GM21390 (cell line): Measurements from ENCODE around the gene NAE1.
"Not testable (repeated sequence)": the region's sequence is repeated elsewhere in the genome, so short reads cannot be mapped to it uniquely, and the experiment has no call there.

Experiments
- ATAC-seq: cut with Tn5 transposase; IDR thresholded peaks from one replicate; pipeline ENCODE4 v1.9.1; 2021; ENCODE audit not compliant: unreplicated experiment

The NAE1 gene

DNA sequence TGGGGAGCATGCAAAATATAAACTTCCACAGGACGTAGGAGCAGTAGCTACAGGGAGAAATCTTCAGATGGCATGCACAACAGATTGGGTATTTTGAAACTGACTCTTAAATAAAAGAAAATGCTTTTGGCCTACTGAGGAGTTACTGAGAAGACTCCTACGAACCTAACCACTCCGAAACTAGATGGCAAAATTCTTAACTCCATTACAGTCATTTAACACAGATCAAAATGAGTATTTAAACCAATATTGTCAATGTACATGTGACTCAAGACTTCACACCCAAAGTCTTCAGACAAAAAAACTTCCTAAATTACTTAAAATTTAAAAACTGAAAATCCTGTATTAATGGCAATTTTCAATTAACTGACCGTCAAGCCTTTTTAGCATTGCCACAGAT lies 21.0 kb downstream of the NAE1 start:
- ATAC-seq, result no peak

DNA sequence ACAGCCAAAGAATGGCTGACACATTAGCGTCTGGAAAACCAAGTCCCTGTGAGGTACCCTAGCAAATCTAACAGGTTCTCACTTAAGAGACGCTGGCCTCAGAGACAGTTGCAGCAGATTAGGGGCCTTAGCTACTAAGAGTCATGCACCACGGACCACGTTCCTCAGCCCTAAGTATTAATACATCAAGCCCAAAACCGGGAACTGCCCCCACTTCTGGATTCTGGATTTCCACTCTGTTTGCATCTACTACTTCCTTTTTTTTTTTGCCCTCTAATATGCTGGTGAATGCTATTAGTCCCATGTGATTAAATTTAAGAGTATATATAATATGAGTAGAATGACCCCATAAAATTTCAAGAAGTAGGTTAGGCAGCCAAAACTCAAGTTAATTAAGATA lies 28.6 kb downstream of the NAE1 start:
- ATAC-seq, result no peak

DNA sequence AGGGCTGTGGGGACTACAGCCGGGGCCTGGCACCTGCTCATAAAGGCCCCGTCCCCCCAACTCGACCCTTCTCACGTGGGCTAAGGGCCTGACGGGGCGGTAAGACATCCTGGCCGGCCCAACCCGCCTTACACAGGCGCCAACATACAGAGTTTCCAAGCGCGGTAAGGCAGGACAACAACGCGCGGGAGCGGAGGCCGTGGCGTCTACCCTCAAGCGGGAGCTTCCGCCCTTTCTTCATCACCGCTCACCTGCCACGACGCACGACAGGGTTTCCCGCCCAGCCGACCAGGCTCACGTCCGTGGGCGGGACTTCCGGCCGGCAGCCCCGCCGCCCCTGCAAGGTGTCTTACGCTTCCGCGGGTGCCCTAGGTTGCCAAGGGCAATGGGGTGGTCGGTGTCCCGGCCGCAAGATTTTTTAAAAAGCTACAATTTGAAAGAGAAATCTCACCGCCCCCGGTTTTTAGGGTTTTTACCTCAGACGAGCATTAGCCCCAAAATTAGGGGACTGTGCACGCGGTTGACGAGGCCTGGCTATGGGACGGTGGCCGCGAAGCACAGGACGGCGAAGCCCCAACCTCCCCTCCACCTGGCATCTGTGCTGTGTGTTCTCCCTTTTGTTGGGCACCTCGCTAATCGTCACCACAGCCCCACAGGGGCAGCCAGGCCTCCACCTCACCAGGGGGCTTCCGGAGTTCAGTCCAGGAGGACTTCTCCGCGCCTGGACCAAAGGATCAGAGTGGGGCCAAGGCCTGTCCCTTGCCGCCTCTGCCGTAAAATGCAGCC lies 29.3 kb downstream of the NAE1 start, which contains the start of gene TERB1:
Gene TERB1, minus strand, starts transcription at position 265 of the 786 bp plus-strand sequence. CDS start 4,786 bp downstream, outside the sequence.
- no peak for ATAC-seq

DNA sequence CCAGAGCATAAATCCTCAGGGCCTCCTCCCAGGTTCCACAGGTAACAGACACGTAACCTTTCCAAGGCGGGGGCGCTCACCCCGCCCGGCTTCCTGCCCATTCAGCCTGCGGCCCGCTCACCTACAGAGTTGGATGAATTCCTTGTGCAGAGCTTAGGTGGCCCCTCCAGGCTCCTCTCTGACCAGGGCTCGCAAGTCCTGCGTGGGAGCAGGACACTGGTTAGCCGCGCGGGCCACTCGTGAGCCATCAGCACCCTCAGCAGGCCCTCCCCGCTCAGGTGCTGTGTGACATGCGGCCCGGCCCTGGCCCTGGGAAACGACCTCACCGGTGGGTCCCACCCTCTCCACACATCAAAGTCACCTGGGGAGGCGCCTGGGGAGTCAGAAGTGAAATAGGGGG lies 29.9 kb downstream of the NAE1 start:
- no peak for ATAC-seq

DNA sequence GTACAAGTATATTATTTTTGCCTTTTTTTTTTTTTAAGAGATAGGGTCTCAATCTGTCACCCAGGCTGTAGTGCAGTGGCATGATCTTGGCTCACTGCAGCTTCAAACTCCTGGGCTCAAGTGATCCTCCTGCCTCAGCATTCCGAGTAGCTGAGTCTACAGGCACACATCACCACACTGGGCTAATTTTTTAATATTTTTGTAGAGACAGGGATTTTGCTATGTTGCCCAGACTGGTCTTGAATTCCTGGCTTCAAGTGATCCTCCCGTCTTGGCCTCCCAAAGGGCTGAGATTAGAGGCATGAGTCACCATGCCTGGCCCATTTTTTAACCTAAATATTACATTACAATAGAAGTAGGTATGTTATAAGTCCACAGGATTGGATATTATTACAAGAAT lies 32.6 kb downstream of the NAE1 start:
- ATAC-seq, result no peak

DNA sequence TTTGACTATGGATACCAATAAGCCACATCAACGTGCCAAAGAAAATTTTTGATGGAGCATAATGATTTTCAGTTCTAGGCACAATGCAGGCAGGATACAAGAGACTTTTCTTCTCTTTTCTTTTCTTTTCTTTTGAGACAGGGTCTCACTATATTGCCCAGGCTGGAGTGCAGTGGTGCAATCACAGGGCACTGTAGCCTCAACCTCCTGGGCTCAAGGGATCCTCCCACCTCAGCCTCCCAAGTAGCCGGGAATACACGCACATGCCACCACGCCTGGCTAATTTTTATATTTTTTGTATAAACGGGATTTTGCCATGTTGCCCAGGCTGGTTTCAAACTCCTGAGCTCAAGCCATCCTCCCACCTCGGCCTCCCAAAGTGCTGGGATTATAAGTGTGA lies 36.8 kb downstream of the NAE1 start:
- not testable (repeated sequence) for ATAC-seq

DNA sequence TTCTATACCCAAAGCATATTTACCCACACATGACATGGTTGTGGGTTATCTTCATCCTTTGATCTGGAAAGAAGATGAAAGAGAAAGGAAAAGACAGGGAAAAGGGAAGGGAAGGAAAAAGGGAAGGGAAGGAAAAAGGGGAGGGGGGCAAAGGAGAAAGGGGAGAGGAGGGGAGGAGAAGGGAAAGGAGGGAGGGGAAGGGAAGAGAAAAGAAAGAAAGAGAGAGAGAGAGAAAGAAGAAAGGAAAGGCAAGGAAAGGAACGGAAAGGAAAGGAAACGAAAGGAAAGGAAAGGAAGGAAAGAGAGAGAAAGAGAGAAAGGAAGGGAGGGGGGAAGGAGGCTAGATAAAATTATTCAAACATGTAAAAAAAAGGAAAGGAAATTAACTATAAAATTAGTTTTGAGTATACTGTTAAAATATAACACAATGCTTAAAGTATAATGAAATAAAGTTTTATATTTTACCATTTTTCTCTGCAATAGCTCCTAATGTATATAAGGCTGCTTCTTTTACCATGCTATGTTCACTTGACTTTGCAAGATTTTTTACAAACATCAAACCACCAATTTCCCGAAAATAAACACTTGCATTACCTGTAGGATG lies 40.5 kb downstream of the NAE1 start:
- no peak for ATAC-seq

DNA sequence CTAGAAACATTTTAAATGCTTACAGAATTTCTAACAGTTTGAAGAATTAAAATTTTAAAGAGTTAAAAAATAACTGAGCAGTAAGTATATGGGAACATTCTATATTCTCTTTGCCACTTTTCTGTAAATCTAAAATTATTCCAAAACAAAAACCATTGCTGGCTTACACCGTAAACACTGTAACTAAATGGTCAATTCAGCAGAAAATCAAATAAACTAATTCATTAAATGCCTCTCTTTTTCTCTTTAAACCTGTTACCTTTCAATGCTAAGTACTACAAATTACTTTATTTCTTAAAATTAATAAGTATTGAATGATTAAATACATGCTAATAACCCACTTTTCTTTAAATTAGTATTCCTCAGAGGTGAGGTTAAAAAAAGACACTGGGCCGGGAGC lies 43.3 kb downstream of the NAE1 start:
- ATAC-seq, result no peak

DNA sequence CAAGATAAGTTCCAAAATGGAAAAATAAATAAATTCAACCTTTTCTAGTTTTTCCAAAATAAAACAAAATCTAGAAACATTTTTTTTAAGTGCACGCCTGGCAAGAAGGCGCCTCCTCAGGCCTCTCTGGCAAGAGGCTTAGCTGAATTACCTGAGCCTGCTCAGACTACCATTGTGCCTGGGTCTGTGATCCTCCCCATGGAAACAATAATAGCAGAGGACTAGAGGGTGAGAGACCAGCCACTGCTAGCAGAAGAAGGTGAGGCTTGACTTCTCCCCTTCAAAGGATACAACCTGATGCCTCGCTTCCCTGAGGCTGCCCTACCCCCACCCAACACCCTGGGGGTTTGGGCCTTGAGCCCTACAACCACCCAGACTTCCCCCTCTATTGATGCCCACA lies 44.2 kb downstream of the NAE1 start:
- ATAC-seq, result no peak

DNA sequence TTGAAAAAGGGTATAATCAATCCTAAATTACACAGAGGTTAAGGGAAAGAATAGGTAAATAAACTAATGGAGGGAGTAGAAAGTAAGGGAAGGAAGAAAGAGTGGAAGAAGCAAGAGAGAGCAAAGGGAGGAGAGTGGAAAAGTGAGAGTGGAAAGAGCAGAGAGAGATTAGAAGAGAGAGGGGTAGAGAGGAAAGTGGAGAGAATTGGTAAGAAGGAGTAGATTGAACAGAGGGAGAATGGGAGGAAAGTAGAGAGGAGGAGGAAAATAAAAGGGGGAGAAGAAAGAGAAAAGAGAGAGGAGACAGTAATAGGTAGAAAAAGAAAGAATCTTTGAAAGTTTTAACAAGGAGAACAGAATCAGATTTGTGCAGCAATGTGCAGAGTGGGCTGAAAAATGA lies 54.3 kb downstream of the NAE1 start:
- no peak for ATAC-seq

DNA sequence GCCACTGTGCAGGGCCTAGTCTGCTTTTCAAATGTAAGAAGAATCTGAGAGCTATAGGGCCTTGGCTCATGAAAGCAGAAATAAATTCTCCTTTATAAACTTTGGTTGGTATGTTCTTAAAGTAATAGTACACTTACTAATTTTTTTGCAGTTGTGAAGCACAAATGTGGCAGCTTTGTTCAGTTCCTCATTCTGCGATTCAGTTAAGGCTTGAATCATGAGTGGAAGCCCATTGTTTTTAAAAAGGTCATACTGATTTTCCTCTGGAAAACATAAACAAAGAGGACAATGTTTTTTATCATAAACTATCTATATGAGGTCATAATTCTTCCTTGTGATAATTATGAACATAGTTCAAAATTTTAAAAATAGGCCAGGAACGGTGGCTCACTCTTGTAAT lies 55.8 kb downstream of the NAE1 start:
- no peak for ATAC-seq

DNA sequence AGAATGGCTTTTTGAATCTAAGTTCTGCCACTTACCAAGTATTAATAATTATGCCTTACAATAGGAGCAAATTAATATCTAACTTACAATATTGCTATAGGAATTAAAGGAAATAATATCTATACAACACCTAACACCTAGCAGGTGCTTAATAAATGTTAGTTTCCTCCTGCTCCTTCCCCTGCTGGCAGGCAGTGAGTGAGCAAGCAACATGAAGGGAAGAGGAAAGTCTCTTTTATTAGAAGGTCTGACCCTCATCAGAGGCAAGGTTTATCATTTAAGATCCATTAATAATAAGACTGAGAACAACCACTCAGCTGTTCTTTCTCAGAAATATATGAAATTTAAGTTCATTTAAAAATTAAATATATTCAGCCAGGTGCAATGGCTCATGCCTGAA lies 72.7 kb downstream of the NAE1 start:
- ATAC-seq, result no peak

DNA sequence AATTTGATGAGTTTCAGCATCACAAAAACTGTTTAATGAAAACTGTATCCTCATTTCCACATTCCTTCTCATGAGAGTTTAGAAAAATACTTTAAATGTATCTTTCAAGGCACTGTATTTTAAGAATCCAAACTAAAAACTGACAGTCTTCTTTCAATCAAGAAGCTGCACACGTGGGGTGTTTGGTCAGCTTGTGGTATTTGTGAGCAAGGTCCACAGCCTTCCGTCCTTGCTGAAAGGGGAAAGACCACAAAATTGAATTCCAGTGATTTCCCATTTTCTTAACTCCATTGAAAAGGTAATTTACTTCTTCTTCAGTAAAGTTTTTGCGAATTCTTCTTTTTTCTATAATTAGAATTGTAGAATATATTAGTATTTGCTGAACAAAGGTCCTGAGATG lies 76.0 kb downstream of the NAE1 start:
- no peak for ATAC-seq

DNA sequence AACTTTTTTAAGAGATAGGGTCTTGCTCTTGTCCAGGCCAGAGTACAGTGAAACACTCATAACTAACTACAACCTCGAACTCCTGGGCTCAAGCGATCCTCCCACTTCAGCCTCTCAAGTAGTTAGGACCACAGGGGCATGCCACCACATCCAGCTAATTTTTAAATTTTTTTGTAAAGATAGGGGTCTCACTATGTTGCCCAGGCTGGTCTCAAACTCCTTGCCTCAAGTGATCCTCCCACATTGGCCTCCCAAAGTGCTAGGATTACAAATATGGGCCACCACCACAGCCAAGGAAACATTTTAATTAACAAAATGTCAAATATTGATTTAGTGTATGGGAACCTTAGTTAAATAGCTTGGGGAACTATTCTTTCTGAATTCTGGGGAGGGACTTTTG lies 76.6 kb downstream of the NAE1 start:
- ATAC-seq, result no peak

DNA sequence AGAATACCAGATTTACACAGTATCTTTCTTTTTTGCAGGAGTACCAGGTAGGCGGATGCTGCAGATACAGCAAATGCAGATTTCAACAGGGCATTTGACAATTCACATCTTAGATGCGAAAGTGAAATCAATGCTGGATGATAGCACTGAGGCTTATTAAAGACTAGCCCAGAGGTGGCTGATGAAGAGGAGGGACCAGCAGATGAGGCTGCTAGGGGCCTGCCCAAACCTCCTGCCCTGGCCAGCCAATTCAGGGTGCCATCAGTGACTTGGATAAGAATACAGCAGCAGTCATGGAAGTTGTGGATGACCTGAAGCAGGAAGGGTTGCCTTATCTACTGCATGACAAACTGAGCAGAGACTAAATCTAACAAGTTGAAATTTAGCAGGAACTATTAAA lies 77.8 kb downstream of the NAE1 start:
- no peak for ATAC-seq
